GM06990 (cell line): ENCODE measurements around the gene TMEM181.
"Not testable (repeated sequence)": the region's sequence is repeated elsewhere in the genome, so short reads cannot be mapped to it uniquely, and the experiment has no call there.

Source experiments
- DNase-seq: peaks from one replicate; pipeline ENCODE4 v3.0.0-alpha.2; 2011; ENCODE audit not compliant: insufficient read length; ENCODE audit errors: extremely low read depth
- H3K27me3 ChIP-seq: replicated peaks from 2 replicates; pipeline ENCODE4 v1.6.0; 2011; ENCODE audit warnings: low read length; ENCODE audit not compliant: control insufficient read depth, insufficient read depth
- H3K36me3 ChIP-seq: 2 replicates; pipeline ENCODE4 v1.5.1; 2011; ENCODE audit warnings: low read length; ENCODE audit not compliant: control insufficient read depth, insufficient read depth
- H3K4me3 ChIP-seq: replicated peaks from 2 replicates; pipeline ENCODE4 v1.5.1; 2011; ENCODE audit warnings: low read depth, mild to moderate bottlenecking, control low read depth, low read length
- TF ChIP-seq, protein P1 (sequence below): IDR thresholded peaks from 2 replicates; pipeline ENCODE4 v1.5.1; 2011; ENCODE audit warnings: low read length, control low read depth, mild to moderate bottlenecking, inconsistent platforms; ENCODE audit not compliant: insufficient read depth, poor library complexity, severe bottlenecking

TMEM181 gene

DNA sequence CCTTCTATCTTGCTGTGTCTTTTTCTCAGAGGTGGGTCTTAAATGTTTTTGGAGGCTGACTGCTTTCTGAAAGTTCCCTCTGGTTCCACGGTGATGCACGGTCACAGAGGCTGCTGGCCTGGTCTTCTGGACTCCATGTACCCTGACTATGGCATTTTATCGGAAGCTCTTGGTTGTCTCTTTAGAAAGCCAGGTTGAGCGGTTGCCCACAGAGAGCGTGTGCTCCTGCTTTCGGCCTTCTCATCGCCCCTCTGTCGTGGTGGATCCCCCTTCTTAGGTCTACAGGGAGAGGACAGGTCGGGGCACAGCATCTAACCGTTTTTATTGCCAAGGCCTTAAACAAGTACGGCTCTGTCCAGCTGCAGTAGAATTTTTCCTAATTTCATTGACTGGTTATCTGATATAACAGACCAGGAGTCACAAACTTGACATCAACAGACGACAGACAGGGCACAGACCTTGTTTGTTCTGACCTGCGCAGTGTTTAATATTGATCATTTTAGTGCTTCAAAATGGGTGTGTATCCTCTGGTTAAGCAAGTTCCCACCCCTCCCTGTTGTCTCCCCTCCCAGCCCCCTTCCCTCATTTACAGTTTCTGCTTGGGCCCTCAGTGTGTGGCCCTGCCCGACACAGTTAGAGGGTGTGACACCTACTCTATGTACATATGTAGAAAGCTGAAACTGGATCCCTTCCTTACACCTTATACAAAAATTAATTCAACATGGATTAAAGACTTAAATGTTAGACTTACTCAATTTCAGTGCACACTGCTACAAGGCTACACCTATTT, 114.6 kb downstream of the TMEM181 start:
- TF ChIP-seq, protein P1, sequence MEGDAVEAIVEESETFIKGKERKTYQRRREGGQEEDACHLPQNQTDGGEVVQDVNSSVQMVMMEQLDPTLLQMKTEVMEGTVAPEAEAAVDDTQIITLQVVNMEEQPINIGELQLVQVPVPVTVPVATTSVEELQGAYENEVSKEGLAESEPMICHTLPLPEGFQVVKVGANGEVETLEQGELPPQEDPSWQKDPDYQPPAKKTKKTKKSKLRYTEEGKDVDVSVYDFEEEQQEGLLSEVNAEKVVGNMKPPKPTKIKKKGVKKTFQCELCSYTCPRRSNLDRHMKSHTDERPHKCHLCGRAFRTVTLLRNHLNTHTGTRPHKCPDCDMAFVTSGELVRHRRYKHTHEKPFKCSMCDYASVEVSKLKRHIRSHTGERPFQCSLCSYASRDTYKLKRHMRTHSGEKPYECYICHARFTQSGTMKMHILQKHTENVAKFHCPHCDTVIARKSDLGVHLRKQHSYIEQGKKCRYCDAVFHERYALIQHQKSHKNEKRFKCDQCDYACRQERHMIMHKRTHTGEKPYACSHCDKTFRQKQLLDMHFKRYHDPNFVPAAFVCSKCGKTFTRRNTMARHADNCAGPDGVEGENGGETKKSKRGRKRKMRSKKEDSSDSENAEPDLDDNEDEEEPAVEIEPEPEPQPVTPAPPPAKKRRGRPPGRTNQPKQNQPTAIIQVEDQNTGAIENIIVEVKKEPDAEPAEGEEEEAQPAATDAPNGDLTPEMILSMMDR: no peak
- DNase-seq: no peak
- H3K27me3 ChIP-seq: no peaks in the 10 kb centered on the region
- no peak overlapping the region for H3K4me3 ChIP-seq
- H3K36me3 ChIP-seq: no peaks in the 10 kb centered on the region

DNA sequence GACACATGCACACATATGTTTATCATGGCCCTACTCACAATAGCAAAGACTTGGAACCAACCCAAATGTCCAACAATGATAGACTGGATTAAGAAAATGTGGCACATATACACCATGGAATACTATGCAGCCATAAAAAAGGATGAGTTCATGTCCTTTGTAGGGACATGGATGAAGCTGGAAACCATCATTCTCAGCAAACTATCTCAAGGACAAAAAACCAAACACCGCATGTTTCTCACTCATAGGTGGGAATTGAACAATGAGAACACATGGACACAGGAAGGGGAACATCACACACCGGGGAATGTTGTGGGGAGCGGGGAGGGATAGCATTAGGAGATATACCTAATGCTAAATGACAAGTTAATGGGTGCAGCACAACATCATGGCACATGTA, 117.2 kb downstream of the TMEM181 start:
- H3K27me3 ChIP-seq, H3K36me3 ChIP-seq, DNase-seq, H3K4me3 ChIP-seq: not testable (repeated sequence)

GRCh38 chr6:158677906-158678578, 118.2 kb downstream of the TMEM181 start:
- no peaks in the 10 kb centered on the region for H3K27me3 ChIP-seq
- no peaks in the 10 kb centered on the region for H3K36me3 ChIP-seq
- H3K4me3 ChIP-seq: no peak overlapping the region
- no peak for DNase-seq
- TF ChIP-seq, protein P1: no peak

DNA sequence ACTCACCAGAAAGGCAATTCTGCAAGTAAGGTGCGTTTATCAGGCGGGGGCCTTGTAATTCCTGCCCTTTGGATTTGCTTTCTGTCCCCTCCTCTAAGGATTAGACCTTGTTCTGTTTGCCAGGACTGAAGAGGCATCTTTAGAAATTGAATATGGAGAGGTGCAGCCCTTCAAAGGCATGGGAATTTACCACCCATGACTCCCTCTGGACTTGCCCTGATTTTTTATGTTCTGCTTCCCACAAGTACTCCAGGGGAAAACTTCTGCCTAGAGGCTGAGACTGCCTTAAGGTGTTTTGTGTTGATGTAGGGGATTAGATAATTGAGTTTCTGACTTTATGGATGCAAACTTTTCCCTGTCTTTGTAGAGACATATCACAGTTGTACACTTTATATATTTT, 120.1 kb downstream of the TMEM181 start:
- Histone ChIP-seq H3K4me3 (no peak overlapping the region), H3K27me3 (no peaks in the 10 kb centered on the region), H3K36me3 (no peaks in the 10 kb centered on the region; the same call in 1 of the 2 replicates)
- no peak for DNase-seq
- TF ChIP-seq, protein P1: no peak

DNA sequence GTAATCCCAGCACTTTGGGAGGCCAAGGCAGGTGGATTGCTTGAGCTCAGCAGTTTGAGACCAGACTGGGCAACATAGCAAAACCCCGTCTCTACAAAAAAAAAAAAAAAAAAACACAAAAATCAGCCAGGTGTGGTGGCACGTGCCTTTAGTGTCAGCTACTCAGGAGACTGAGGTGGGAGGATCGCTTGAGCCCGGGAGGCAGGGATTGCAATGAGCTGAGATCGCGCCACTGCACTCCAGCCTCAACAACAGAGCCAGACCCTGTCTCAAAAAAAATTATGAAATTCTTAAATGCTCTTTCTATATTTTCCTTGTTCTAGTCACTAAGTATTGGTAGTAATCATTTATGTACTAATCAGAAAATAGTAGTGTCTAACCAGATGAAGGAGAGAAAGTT, 120.6 kb downstream of the TMEM181 start:
- no peaks in the 10 kb centered on the region; the same call in 1 of the 2 replicates for H3K36me3 ChIP-seq
- TF ChIP-seq, protein P1: no peak
- no peak overlapping the region for H3K4me3 ChIP-seq
- no peak for DNase-seq
- no peaks in the 10 kb centered on the region for H3K27me3 ChIP-seq

GRCh38 chr6:158684311-158684710, 124.4 kb downstream of the TMEM181 start:
- no peak for DNase-seq
- H3K4me3 ChIP-seq: no peak overlapping the region
- H3K27me3 ChIP-seq: no peaks in the 10 kb centered on the region
- TF ChIP-seq, protein P1: no peak
- no peaks in the 10 kb centered on the region; the same call in 1 of the 2 replicates for H3K36me3 ChIP-seq
